Measurements from ENCODE around the gene TRIM9. TPM values are rescaled to one million over a fixed set of nuclear protein-coding genes. Genes with fewer than 3 reads are reported as not detected.

TRIM9 gene
- total and polyA plus RNA-seq, 2 of the 4 experiments (the other 2 are of a cell fraction) = under 0.01 to 0.09 TPM

DNA sequence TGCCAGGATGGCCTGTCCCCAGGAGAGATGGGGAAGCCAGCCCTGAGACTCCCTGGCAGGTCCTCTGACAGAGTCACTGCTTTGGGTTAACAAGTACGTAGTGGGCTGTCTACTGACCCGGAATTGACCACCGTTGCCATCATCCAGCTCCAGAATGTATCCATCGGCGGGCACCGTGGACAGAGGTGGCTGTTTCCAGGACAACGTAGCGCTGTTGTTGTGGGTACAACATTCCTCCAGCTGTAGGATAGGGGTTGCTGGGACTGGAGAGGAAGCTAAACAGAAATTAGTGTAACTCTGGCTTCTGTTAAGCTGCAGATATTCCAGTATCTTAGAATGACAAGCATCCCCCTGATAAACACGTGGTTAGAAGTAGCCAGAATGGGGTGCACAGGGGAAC, 94.3 kb downstream of the TRIM9 start:
- Histone ChIP-seq H4K91ac (ENCODE audit: insufficient read depth, low read depth, low read length) (no peak overlapping the region), H3K23ac (ENCODE audit: low read depth, low read length) (no peak overlapping the region), H3K27ac (ENCODE audit: insufficient read depth, low read length) (no peak overlapping the region), H3K79me1 (ENCODE audit: low read depth in 1 of 2, low read length in 2 of 2) (no peaks in the 10 kb centered on the region), H2BK5ac (ENCODE audit: low read depth, low read length, poor library complexity, severe bottlenecking) (no peak overlapping the region), H4K5ac (ENCODE audit: low read depth, low read length) (no peak overlapping the region), H2AFZ (replicated peaks; ENCODE audit: low read length, poor library complexity) (no peak overlapping the region), H3K9me3 (ENCODE audit: control insufficient read depth, insufficient read depth, low read length) (no peaks in the 10 kb centered on the region), H3K27me3 (ENCODE audit: control insufficient read depth, insufficient read depth, low read length) (peaks cover 9% of the 10 kb centered on the region), H2BK20ac (ENCODE audit: low read depth, low read length) (no peak overlapping the region), H3K36me3 (ENCODE audit: control insufficient read depth, insufficient read depth, low read length) (no peaks in the 10 kb centered on the region), H3K4me1 (ENCODE audit: control insufficient read depth, insufficient read depth, low read length) (peaks cover 3% of the 10 kb centered on the region), H3K56ac (ENCODE audit: extremely low read depth, insufficient read depth, low read length) (no peak overlapping the region), H2AK5ac (ENCODE audit: low read depth, low read length) (no peak overlapping the region), H4K8ac (ENCODE audit: low read depth in 2 of 2, low read length in 2 of 2) (no peak overlapping the region), H3K4ac (ENCODE audit: low read depth, low read length) (no peak overlapping the region), H3K4me2 (ENCODE audit: low read depth, low read length) (no peak overlapping the region), H3K18ac (ENCODE audit: low read depth, low read length) (no peak overlapping the region), H3K9me1 (ENCODE audit: insufficient read depth, low read length) (no peaks in the 10 kb centered on the region), H2BK15ac (ENCODE audit: low read depth, low read length) (no peak overlapping the region), H2AK9ac (replicated peaks; ENCODE audit: low read depth, low read length, poor library complexity) (no peak overlapping the region), H2BK120ac (ENCODE audit: low read depth, low read length) (no peak overlapping the region), H3K14ac (replicated peaks; ENCODE audit: low read depth, low read length) (no peak overlapping the region), H3K4me3 (ENCODE audit: insufficient read depth, low read depth, low read length) (no peak overlapping the region), H4K20me1 (ENCODE audit: insufficient read depth, low read length) (no peaks in the 10 kb centered on the region), H3K9ac (ENCODE audit: low read depth, low read length) (no peak overlapping the region)
- no peak for TF ChIP-seq RAD21 (IDR thresholded peaks at IDR 0.05; ENCODE audit: low read length)
- TF ChIP-seq CHD1 (IDR thresholded peaks at IDR 0.05; ENCODE audit: low read depth, low read length) = no peak
- no peak for TF ChIP-seq NFE2L2 (IDR thresholded peaks at IDR 0.05; ENCODE audit: low read depth, low read length)
- TF ChIP-seq MAZ (IDR thresholded peaks at IDR 0.05; ENCODE audit: borderline replicate concordance, low read depth, low read length) = no peak
- no peak for TF ChIP-seq RFX5 (IDR thresholded peaks at IDR 0.05; ENCODE audit: low read depth, low read length)
- no peak for TF ChIP-seq FOS (IDR thresholded peaks at IDR 0.05; ENCODE audit: low read depth, low read length)
- TF ChIP-seq, protein P1, sequence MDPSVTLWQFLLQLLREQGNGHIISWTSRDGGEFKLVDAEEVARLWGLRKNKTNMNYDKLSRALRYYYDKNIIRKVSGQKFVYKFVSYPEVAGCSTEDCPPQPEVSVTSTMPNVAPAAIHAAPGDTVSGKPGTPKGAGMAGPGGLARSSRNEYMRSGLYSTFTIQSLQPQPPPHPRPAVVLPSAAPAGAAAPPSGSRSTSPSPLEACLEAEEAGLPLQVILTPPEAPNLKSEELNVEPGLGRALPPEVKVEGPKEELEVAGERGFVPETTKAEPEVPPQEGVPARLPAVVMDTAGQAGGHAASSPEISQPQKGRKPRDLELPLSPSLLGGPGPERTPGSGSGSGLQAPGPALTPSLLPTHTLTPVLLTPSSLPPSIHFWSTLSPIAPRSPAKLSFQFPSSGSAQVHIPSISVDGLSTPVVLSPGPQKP (IDR thresholded peaks at IDR 0.05; ENCODE audit: borderline replicate concordance, low read depth, low read length) = no peak
- TF ChIP-seq, protein P2, sequence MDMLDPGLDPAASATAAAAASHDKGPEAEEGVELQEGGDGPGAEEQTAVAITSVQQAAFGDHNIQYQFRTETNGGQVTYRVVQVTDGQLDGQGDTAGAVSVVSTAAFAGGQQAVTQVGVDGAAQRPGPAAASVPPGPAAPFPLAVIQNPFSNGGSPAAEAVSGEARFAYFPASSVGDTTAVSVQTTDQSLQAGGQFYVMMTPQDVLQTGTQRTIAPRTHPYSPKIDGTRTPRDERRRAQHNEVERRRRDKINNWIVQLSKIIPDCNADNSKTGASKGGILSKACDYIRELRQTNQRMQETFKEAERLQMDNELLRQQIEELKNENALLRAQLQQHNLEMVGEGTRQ (IDR thresholded peaks at IDR 0.05; ENCODE audit: low read depth, low read length) = no peak
- no peak for TF ChIP-seq CEBPB (IDR thresholded peaks at IDR 0.05; ENCODE audit: low read depth, low read length)
- TF ChIP-seq SMC3 (IDR thresholded peaks at IDR 0.05; ENCODE audit: low read depth, low read length) = no peak
- TF ChIP-seq POLR2A (IDR thresholded peaks at IDR 0.05; ENCODE audit: low read depth, low read length) = no peak
- no peak for TF ChIP-seq MAFK (IDR thresholded peaks at IDR 0.05; ENCODE audit: low read depth, low read length)
- in situ Hi-C loops (cut with MboI; ENCODE audit: low sequenced_read_pairs) = no loop called here
- no peak for ATAC-seq (ENCODE audit: low read depth)
- DNase-seq = no peak
- no CpG with 5 or more reads among the region's 9 CpGs for WGBS, 2 experiments (ENCODE audit: extremely low coverage in 2 of 2, insufficient read length in 1 of 2)
- ChIA-PET POLR2A (ENCODE audit: unreplicated experiment) (no interaction called here), CTCF (no interaction called here)
- intact Hi-C loops (cut with micrococcal nuclease) = no loop called here
- no TSS peak for BruUV-seq (replicated peaks)
- dilution Hi-C loops (cut with HindIII; ENCODE audit: low sequenced_read_pairs, unreplicated experiment) = no loop called here

All from IMR-90 (cell line).